IMR-90 (cell line): Measurements from ENCODE around the gene TSKU.

ENCODE experiments used
- CTCF ChIP-seq: conservative IDR thresholded peaks from 2 replicates; pipeline ENCODE4 v1.5.1; 2012; ENCODE audit warnings: mild to moderate bottlenecking, low read depth, low read length, improper control_type of control experiment
- MAZ ChIP-seq: IDR thresholded peaks from 2 replicates; pipeline ENCODE4 v1.6.1; 2012; ENCODE audit warnings: low read depth, mild to moderate bottlenecking, low read length, improper control_type of control experiment, moderate library complexity, borderline replicate concordance
- POLR2A ChIP-seq: IDR thresholded peaks from 2 replicates; pipeline ENCODE4 v1.6.1; 2012; ENCODE audit warnings: mild to moderate bottlenecking, low read depth, low read length
- RFX5 ChIP-seq: IDR thresholded peaks from 2 replicates; pipeline ENCODE4 v1.8.0; 2012; ENCODE audit warnings: low read depth, mild to moderate bottlenecking, low read length, moderate library complexity
- USF2 ChIP-seq: fragments of 150-350 bp; IDR thresholded peaks from 2 replicates; pipeline ENCODE4 v1.6.1; 2017; ENCODE audit warnings: mild to moderate bottlenecking, antibody characterized with exemption, low read length, low read depth

GRCh38 chr11:76736266-76736665 is 46.9 kb upstream of the TSKU start:
- no peak for TF ChIP-seq CTCF
- no peak for TF ChIP-seq MAZ
- no peak for TF ChIP-seq RFX5
- TF ChIP-seq POLR2A: no peak
- no peak for TF ChIP-seq USF2
